ENCODE results near the gene OSBPL2. TPM values are rescaled to one million over a fixed set of nuclear protein-coding genes. Genes with fewer than 3 reads are reported as not detected.

OSBPL2 gene
- total RNA-seq, 3 donors from 2014 or later (not counting 1 experiment from before 2014, with no cell fraction given) = 77.9 to 112 (median 104) TPM

- no peak overlapping the region for H3K4me3 Mint-ChIP-seq
Measured at GRCh38 chr20:62336775-62337557, 98.6 kb downstream of the OSBPL2 start.

GRCh38 chr20:62337558-62338293 is 99.4 kb downstream of the OSBPL2 start:
- Histone ChIP-seq H3K27ac (ENCODE audit: low read length) (peak overlapping the region; percentile 44), H3K36me3 (ENCODE audit: control insufficient read depth, insufficient read depth, low read length) (no peaks in the 10 kb centered on the region), H3K9me3 (ENCODE audit: control insufficient read depth, insufficient read depth, low read length) (no peaks in the 10 kb centered on the region), H3K4me1 (ENCODE audit: control insufficient read depth, insufficient read depth, low read length) (peaks cover 24% of the 10 kb centered on the region), H3K4me3 (ENCODE audit: low read length) (no peak overlapping the region), H3K27me3 (ENCODE audit: control insufficient read depth, insufficient read depth, low read length) (no peaks in the 10 kb centered on the region)
- intact Hi-C loops (cut with micrococcal nuclease) = no loop called here
- Mint-ChIP-seq H3K9me3 (no peaks in the 10 kb centered on the region), H3K27ac (no peak overlapping the region), H3K4me1 (no peaks in the 10 kb centered on the region), H3K27me3 (ENCODE audit: low read depth in 2 of 2) (peaks cover 8 to 10% of the 10 kb centered on the region in 2 donors), H3K4me3 (no peak overlapping the region), H3K36me3 (no peaks in the 10 kb centered on the region)
- ATAC-seq (no peak), DNase-seq (no peak)
- WGBS (ENCODE audit: insufficient coverage) = 34% methylated on average over 34 of the region's 34 CpGs
- TF ChIP-seq CTCF (IDR thresholded peaks at IDR 0.05) = no peak

More at GRCh38 chr20:62336775-62337557, 98.6 kb downstream of the OSBPL2 start:
- Histone ChIP-seq H3K27me3 (ENCODE audit: control insufficient read depth, insufficient read depth, low read length) (no peaks in the 10 kb centered on the region), H3K36me3 (ENCODE audit: control insufficient read depth, insufficient read depth, low read length) (no peaks in the 10 kb centered on the region), H3K4me3 (ENCODE audit: low read length) (no peak overlapping the region), H3K9me3 (ENCODE audit: control insufficient read depth, insufficient read depth, low read length) (no peaks in the 10 kb centered on the region), H3K27ac (ENCODE audit: low read length) (no peak overlapping the region), H3K4me1 (ENCODE audit: control insufficient read depth, insufficient read depth, low read length) (peaks cover 24% of the 10 kb centered on the region)
- Mint-ChIP-seq H3K27me3 (ENCODE audit: low read depth in 2 of 2) (peaks cover 8 to 10% of the 10 kb centered on the region in 2 donors), H3K4me1 (no peaks in the 10 kb centered on the region), H3K36me3 (no peaks in the 10 kb centered on the region), H3K27ac (no peak overlapping the region), H3K9me3 (no peaks in the 10 kb centered on the region)
- WGBS (ENCODE audit: insufficient coverage) = 88% methylated on average over 53 of the region's 53 CpGs
- ATAC-seq = peak in 1 of 3 donors; percentile 12
- no peak for TF ChIP-seq CTCF (IDR thresholded peaks at IDR 0.05)
- DNase-seq = no peak
- intact Hi-C loops (cut with micrococcal nuclease) = no loop called here

GRCh38 chr20:62338294-62338620 is 99.9 kb downstream of the OSBPL2 start:
- peaks cover 24% of the 10 kb centered on the region for H3K4me1 ChIP-seq (ENCODE audit: control insufficient read depth, insufficient read depth, low read length)
- TF ChIP-seq CTCF (IDR thresholded peaks at IDR 0.05) = no peak
- H3K27ac ChIP-seq (ENCODE audit: low read length) = peak overlapping the region; percentile 33
- DNase-seq (no peak), ATAC-seq (no peak)
- no peaks in the 10 kb centered on the region for H3K9me3 Mint-ChIP-seq
- H3K36me3 ChIP-seq (ENCODE audit: control insufficient read depth, insufficient read depth, low read length) = no peaks in the 10 kb centered on the region
- intact Hi-C loops (cut with micrococcal nuclease) = no loop called here
- H3K36me3 Mint-ChIP-seq = no peaks in the 10 kb centered on the region
- no peak overlapping the region for H3K4me3 ChIP-seq (ENCODE audit: low read length)
- no peak overlapping the region for H3K27ac Mint-ChIP-seq
- peaks cover 8 to 10% of the 10 kb centered on the region in 2 donors for H3K27me3 Mint-ChIP-seq (ENCODE audit: low read depth in 2 of 2)
- no peaks in the 10 kb centered on the region for H3K9me3 ChIP-seq (ENCODE audit: control insufficient read depth, insufficient read depth, low read length)
- H3K4me3 Mint-ChIP-seq = no peak overlapping the region
- 88% methylated on average over 16 of the region's 16 CpGs for WGBS (ENCODE audit: insufficient coverage)
- H3K27me3 ChIP-seq (ENCODE audit: control insufficient read depth, insufficient read depth, low read length) = no peaks in the 10 kb centered on the region
- no peaks in the 10 kb centered on the region for H3K4me1 Mint-ChIP-seq
